ENCODE measurements around the gene FCHO1. TPM values are rescaled to one million over a fixed set of nuclear protein-coding genes. Genes with fewer than 3 reads are reported as not detected.

FCHO1 gene
- total RNA-seq, 4 donors from 2014 or later, result 0.76 to 3.5 (median 2.6) TPM

- Histone ChIP-seq H3K27ac (no peak overlapping the region), H3K27me3 (peaks cover 0 to 21% (median 0%) of the 10 kb centered on the region in 4 donors), H3K4me3 (no peak overlapping the region), H3K36me3 (no peaks in the 10 kb centered on the region), H3K9me3 (no peaks in the 10 kb centered on the region), H3K4me1 (peaks cover 5 to 31% (median 14%) of the 10 kb centered on the region in 3 donors)
- no peak for TF ChIP-seq POLR2A (IDR thresholded peaks at IDR 0.05)
- no peak for TF ChIP-seq CTCF (IDR thresholded peaks at IDR 0.05)
- WGBS, 2 donors, result 98 to 100% methylated on average over 1 to 5 of the region's 14 CpGs
- intact Hi-C loops (cut with DNase I), result no loop called here
- DNase-seq, result no peak
Measured at GRCh38 chr19:17787274-17787913, 36.1 kb downstream of the FCHO1 start.

DNA sequence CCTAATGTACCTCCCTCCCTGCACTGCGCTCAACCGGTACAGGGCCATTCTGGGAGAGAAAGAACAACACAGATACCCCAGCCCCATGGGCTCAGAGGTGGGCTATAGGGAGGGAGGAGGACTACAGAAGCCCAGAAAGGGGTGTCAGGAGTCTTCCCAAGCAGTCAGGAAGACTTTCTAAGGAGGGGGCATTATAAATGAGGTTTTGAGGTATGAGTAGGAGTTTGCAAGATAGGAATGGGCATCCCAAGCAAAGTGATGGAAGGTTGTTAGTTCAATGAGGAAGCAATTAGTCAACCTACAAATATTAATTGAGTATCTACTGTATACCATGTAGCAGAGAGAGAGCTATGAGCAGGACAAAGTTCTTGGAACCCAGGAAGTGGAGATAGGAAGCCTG is 37.4 kb downstream of the FCHO1 start:
- TF ChIP-seq CTCF (IDR thresholded peaks at IDR 0.05), result no peak
- TF ChIP-seq POLR2A (IDR thresholded peaks at IDR 0.05), result no peak
- H3K4me1 ChIP-seq, result peaks cover 5 to 31% (median 14%) of the 10 kb centered on the region in 3 donors
- no peak overlapping the region for H3K4me3 ChIP-seq
- H3K27ac ChIP-seq, result peak overlapping the region in 1 of 4 donors; percentile 4
- 100% methylated on average over 2 of the region's 2 CpGs; no CpG with 5 or more reads in 1 of the 2 donors for WGBS, 2 donors
- H3K9me3 ChIP-seq, result no peaks in the 10 kb centered on the region
- peaks cover 0 to 17% (median 0%) of the 10 kb centered on the region in 4 donors for H3K27me3 ChIP-seq
- H3K36me3 ChIP-seq, result no peaks in the 10 kb centered on the region
- no peak for DNase-seq
- intact Hi-C loops (cut with DNase I), result no loop called here

- peaks cover 5 to 42% (median 21%) of the 10 kb centered on the region in 3 donors for H3K4me1 ChIP-seq
- intact Hi-C loops (cut with DNase I), result no loop called here
- no peaks in the 10 kb centered on the region for H3K9me3 ChIP-seq
- peaks cover 0 to 28% (median 7%) of the 10 kb centered on the region in 4 donors for H3K27me3 ChIP-seq
- no peaks in the 10 kb centered on the region for H3K36me3 ChIP-seq
- DNase-seq, result no peak
- 64 to 69% methylated on average over 5 of the region's 6 CpGs for WGBS, 2 donors
- TF ChIP-seq POLR2A (IDR thresholded peaks at IDR 0.05), result no peak
- TF ChIP-seq CTCF (IDR thresholded peaks at IDR 0.05), result no peak
- no peak overlapping the region for H3K4me3 ChIP-seq
- peak overlapping the region; percentile 39 to 82 (median 52) for H3K27ac ChIP-seq
Measured at GRCh38 chr19:17790059-17790780, 38.9 kb downstream of the FCHO1 start.

- H3K27me3 ChIP-seq, result peaks cover 0 to 62% (median 13%) of the 10 kb centered on the region in 4 donors
- peaks cover 5 to 70% (median 42%) of the 10 kb centered on the region in 3 donors for H3K4me1 ChIP-seq
- H3K27ac ChIP-seq, result peak overlapping the region in 3 of 4 donors; percentile 64 to 70 (median 70)
- intact Hi-C loops (cut with DNase I), result no loop called here
- DNase-seq, result no peak
- H3K36me3 ChIP-seq, result no peaks in the 10 kb centered on the region
- TF ChIP-seq CTCF (IDR thresholded peaks at IDR 0.05) (no peak), POLR2A (IDR thresholded peaks at IDR 0.05) (no peak)
- peak overlapping the region in 3 of 4 donors; percentile 20 to 55 (median 36) for H3K4me3 ChIP-seq
- no peaks in the 10 kb centered on the region for H3K9me3 ChIP-seq
- WGBS, 2 donors, result 21 to 47% methylated on average over 5 to 9 of the region's 9 CpGs
Measured at GRCh38 chr19:17794412-17794730, 43.1 kb downstream of the FCHO1 start.

Measured in esophagus squamous epithelium (tissue), 5 donors.